GM18861 (cell line): ENCODE measurements around the gene PCYT1A.

Experiments used
- ATAC-seq: cut with Tn5 transposase; IDR thresholded peaks from one replicate; pipeline ENCODE4 v1.9.1; 2021; ENCODE audit not compliant: unreplicated experiment

PCYT1A gene

GRCh38 chr3:196238612-196239560 lies 48.6 kb downstream of the PCYT1A start:
- no peak for ATAC-seq

- ATAC-seq: no peak
These were observed 50.3 kb downstream of the PCYT1A start for GRCh38 chr3:196237203-196237602.

- no peak for ATAC-seq
These were observed 51.3 kb downstream of the PCYT1A start for GRCh38 chr3:196236223-196236622.

- ATAC-seq: no peak
These were observed 51.9 kb downstream of the PCYT1A start for GRCh38 chr3:196235452-196236122.

GRCh38 chr3:196232882-196233251 lies 54.7 kb downstream of the PCYT1A start:
- ATAC-seq: no peak

- no peak for ATAC-seq
These were observed 55.2 kb downstream of the PCYT1A start for GRCh38 chr3:196232154-196232881.

- no peak for ATAC-seq
These were observed 59.7 kb downstream of the PCYT1A start for GRCh38 chr3:196227629-196228493.

GRCh38 chr3:196227121-196227561 lies 60.4 kb downstream of the PCYT1A start:
- no peak for ATAC-seq

- no peak for ATAC-seq
These were observed 61.7 kb downstream of the PCYT1A start for GRCh38 chr3:196225763-196226364.

GRCh38 chr3:196225086-196225485 lies 62.4 kb downstream of the PCYT1A start:
- ATAC-seq: no peak

GRCh38 chr3:196222876-196223595 lies 64.5 kb downstream of the PCYT1A start:
- no peak for ATAC-seq

GRCh38 chr3:196220991-196221390 lies 66.5 kb downstream of the PCYT1A start:
- no peak for ATAC-seq

- no peak for ATAC-seq
These were observed 66.9 kb downstream of the PCYT1A start for GRCh38 chr3:196220587-196220986.

- no peak for ATAC-seq
These were observed 67.6 kb downstream of the PCYT1A start for GRCh38 chr3:196219970-196220311.

- ATAC-seq: peak; percentile 76
These were observed 68.1 kb downstream of the PCYT1A start for GRCh38 chr3:196219194-196219969.

GRCh38 chr3:196218155-196218712 lies 69.3 kb downstream of the PCYT1A start:
- no peak for ATAC-seq

- ATAC-seq: no peak
These were observed 70.0 kb downstream of the PCYT1A start for GRCh38 chr3:196217307-196218154.
